NT2/D1 (cell line): ENCODE data around the gene RUFY4.
"Not testable (repeated sequence)": the region's sequence is repeated elsewhere in the genome, so short reads cannot be mapped to it uniquely, and the experiment has no call there.

ENCODE experiments used
- DNase-seq: peaks from one replicate; pipeline ENCODE4 v3.0.0-alpha.2; 2011; ENCODE audit warnings: low read depth, low spot score
- H3K27me3 ChIP-seq: 2 replicates; pipeline ENCODE4 v1.6.0; 2011; ENCODE audit warnings: mild to moderate bottlenecking; ENCODE audit not compliant: insufficient read length, insufficient read depth
- H3K36me3 ChIP-seq: 2 replicates; pipeline ENCODE4 v1.6.1; 2011; ENCODE audit warnings: mild to moderate bottlenecking, low read length, mixed read lengths; ENCODE audit not compliant: insufficient read depth, insufficient read length
- H3K4me1 ChIP-seq: 2 replicates; pipeline ENCODE4 v1.5.1; 2011; ENCODE audit not compliant: insufficient read depth, insufficient read length
- H3K4me3 ChIP-seq: 2 replicates; pipeline ENCODE4 v1.5.1; 2011; ENCODE audit warnings: low read depth; ENCODE audit not compliant: insufficient read length
- H3K9ac ChIP-seq: 2 replicates; pipeline ENCODE4 v1.6.0; 2011; ENCODE audit warnings: low read depth; ENCODE audit not compliant: insufficient read length
- H3K9me3 ChIP-seq: 2 replicates; pipeline ENCODE4 v1.5.1; 2011; ENCODE audit warnings: mild to moderate bottlenecking, low read length; ENCODE audit not compliant: insufficient read depth
- SUZ12 ChIP-seq: IDR thresholded peaks from 2 replicates; pipeline ENCODE4 v1.6.1; 2011; ENCODE audit not compliant: insufficient read length, insufficient read depth; ENCODE audit errors: extremely low read depth
- YY1 ChIP-seq: IDR thresholded peaks from 2 replicates; pipeline ENCODE4 v1.6.1; 2011; ENCODE audit not compliant: insufficient read length, insufficient read depth
- ZNF274 ChIP-seq: IDR thresholded peaks from 2 replicates; pipeline ENCODE4 v1.6.1; 2011; ENCODE audit warnings: mild to moderate bottlenecking, low read depth, low read length

Gene RUFY4

GRCh38 chr2:218091746-218092145, 22.7 kb downstream of the RUFY4 start:
- Histone ChIP-seq H3K4me1 (no peaks in the 10 kb centered on the region), H3K27me3 (peaks cover 3% of the 10 kb centered on the region), H3K9me3 (peaks cover 8% of the 10 kb centered on the region), H3K4me3 (no peak overlapping the region), H3K36me3 (no peaks in the 10 kb centered on the region), H3K9ac (no peak overlapping the region)
- TF ChIP-seq YY1 = no peak
- TF ChIP-seq SUZ12 = no peak
- no peak for TF ChIP-seq ZNF274
- no peak for DNase-seq

- TF ChIP-seq SUZ12 = no peak
- TF ChIP-seq ZNF274 = no peak
- no peak for TF ChIP-seq YY1
- no peak for DNase-seq
- Histone ChIP-seq H3K27me3 (no peaks in the 10 kb centered on the region), H3K4me1 (no peaks in the 10 kb centered on the region), H3K9ac (no peak overlapping the region), H3K9me3 (no peaks in the 10 kb centered on the region; the same call in 1 of the 2 replicates), H3K36me3 (no peaks in the 10 kb centered on the region), H3K4me3 (no peak overlapping the region)
Measured at GRCh38 chr2:218093879-218094278, 24.8 kb downstream of the RUFY4 start.

DNA sequence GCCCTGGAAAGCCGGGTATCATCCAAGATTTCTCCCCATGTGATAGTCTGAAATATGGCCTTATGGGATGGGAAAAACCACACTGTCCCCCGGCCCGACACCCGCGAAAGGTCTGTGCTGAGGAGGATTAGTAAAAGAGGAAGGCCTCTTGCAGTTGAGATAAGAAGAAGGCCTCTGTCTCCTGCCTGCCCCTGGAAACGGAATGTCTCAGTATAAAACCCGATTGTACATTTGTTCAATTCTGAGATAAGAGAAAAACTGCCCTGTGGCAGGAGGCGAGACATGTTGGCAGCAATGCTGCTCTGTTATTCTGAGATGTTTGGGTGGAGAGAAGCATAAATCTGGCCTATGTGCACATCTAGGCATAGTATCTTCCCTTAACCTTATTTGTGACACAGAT, 26.8 kb downstream of the RUFY4 start:
- no peak for TF ChIP-seq YY1
- TF ChIP-seq ZNF274 = no peak
- no peak for DNase-seq
- no peak overlapping the region for H3K4me3 ChIP-seq
- H3K36me3 ChIP-seq = no peaks in the 10 kb centered on the region
- no peaks in the 10 kb centered on the region for H3K4me1 ChIP-seq
- no peak overlapping the region for H3K9ac ChIP-seq
- no peaks in the 10 kb centered on the region for H3K27me3 ChIP-seq
- H3K9me3 ChIP-seq = no peaks in the 10 kb centered on the region

- no peak for DNase-seq
- Histone ChIP-seq H3K4me1 (no peaks in the 10 kb centered on the region), H3K9me3 (no peaks in the 10 kb centered on the region), H3K36me3 (no peaks in the 10 kb centered on the region), H3K4me3 (no peak overlapping the region), H3K9ac (no peak overlapping the region), H3K27me3 (no peaks in the 10 kb centered on the region)
- TF ChIP-seq ZNF274 = no peak
- no peak for TF ChIP-seq YY1
- TF ChIP-seq SUZ12 = no peak
Measured at GRCh38 chr2:218097975-218098374, 28.9 kb downstream of the RUFY4 start.

DNA sequence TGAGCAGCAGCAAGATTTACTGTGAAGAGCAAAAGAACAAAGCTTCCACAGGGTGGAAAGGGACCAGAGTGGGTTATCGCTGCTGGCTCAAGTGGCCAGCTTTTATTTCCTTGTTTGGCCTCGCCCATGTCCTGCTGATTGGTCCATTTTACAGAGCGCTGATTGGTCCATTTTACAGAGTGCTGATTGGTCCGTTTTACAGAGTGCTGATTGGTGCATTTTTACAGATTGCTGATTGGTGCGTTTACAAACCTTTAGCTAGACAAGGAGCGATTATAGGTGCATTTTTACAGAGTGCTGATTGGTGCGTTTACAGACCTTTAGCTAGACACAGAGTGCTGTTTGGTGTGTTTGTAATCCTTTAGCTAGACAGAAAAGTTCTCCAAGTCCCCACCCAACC, 39.8 kb downstream of the RUFY4 start:
- DNase-seq, H3K36me3 ChIP-seq, H3K4me1 ChIP-seq, H3K9ac ChIP-seq, H3K4me3 ChIP-seq, H3K27me3 ChIP-seq: not testable (repeated sequence)
- peaks cover 23% of the 10 kb centered on the region for H3K9me3 ChIP-seq

GRCh38 chr2:218121789-218122188, 52.7 kb downstream of the RUFY4 start:
- H3K36me3 ChIP-seq, H3K4me3 ChIP-seq, H3K4me1 ChIP-seq, H3K27me3 ChIP-seq, H3K9ac ChIP-seq, DNase-seq: not testable (repeated sequence)
- H3K9me3 ChIP-seq = peaks cover 20% of the 10 kb centered on the region

- not testable (repeated sequence) for H3K4me1 ChIP-seq, H3K4me3 ChIP-seq, DNase-seq, H3K9ac ChIP-seq, H3K36me3 ChIP-seq, H3K27me3 ChIP-seq
- H3K9me3 ChIP-seq = peaks cover 15% of the 10 kb centered on the region
Measured at GRCh38 chr2:218122286-218122685, 53.2 kb downstream of the RUFY4 start.

- no peak overlapping the region for H3K4me3 ChIP-seq
- H3K4me1 ChIP-seq = no peaks in the 10 kb centered on the region
- no peak overlapping the region for H3K9ac ChIP-seq
- no peaks in the 10 kb centered on the region for H3K36me3 ChIP-seq
- TF ChIP-seq YY1 (no peak), SUZ12 (no peak), ZNF274 (no peak)
- DNase-seq = peak; percentile 6
- peaks cover 11% of the 10 kb centered on the region for H3K9me3 ChIP-seq
- H3K27me3 ChIP-seq = no peaks in the 10 kb centered on the region
Measured at GRCh38 chr2:218123986-218124385, 54.9 kb downstream of the RUFY4 start.
